Heart left ventricle (tissue), 16 donors: ENCODE results near the gene MTURN. TPM values are rescaled to one million over a fixed set of nuclear protein-coding genes. Genes with fewer than 3 reads are reported as not detected.

Experiments used
- ATAC-seq, 4 donors: fragments of 200-7000 bp; cut with Tn5 transposase; one replicate each; pipeline ENCODE4 v1.9.1; 2020 to 2022; ENCODE audit warnings: moderate library complexity in 4 of 4, mild to moderate bottlenecking in 3 of 4, moderate number of reproducible peaks in 1 of 4
- DNase-seq, 5 donors: peaks; one replicate each; pipeline ENCODE4 v3.0.0-alpha.2; 2020
- H3K27ac ChIP-seq, 12 donors: fragments of 200-600 bp; sonication (generic) in 4 of 12; one replicate each; pipeline versions ENCODE4 v1.5.0 to v1.8.0; 2016 to 2022; ENCODE audit warnings: mild to moderate bottlenecking in 2 of 12
- H3K27me3 ChIP-seq, 9 donors: fragments of 200-600 bp; sonication (generic) in 2 of 9; one replicate each; pipeline versions ENCODE4 v1.5.1 to v1.8.0; 2016 to 2022; ENCODE audit warnings: mild to moderate bottlenecking in 3 of 9
- H3K36me3 ChIP-seq, 9 donors: fragments of 200-600 bp; sonication (generic) in 2 of 9; one replicate each; pipeline versions ENCODE4 v1.5.0 to v1.8.0; 2018 to 2022; ENCODE audit warnings: mild to moderate bottlenecking in 2 of 9
- H3K4me1 ChIP-seq, 12 donors: fragments of 200-600 bp; sonication (generic) in 4 of 12; one replicate each; pipeline versions ENCODE4 v1.5.0 to v1.8.0; 2016 to 2022; ENCODE audit warnings: mild to moderate bottlenecking in 3 of 12
- H3K4me3 ChIP-seq, 12 donors: fragments of 200-600 bp; sonication (generic) in 4 of 12; one replicate each; pipeline versions ENCODE4 v1.5.0 to v1.8.0; 2017 to 2022; ENCODE audit warnings: mild to moderate bottlenecking in 9 of 12, moderate library complexity in 4 of 12
- H3K9me3 ChIP-seq, 12 donors: fragments of 200-600 bp; sonication (generic) in 4 of 12; one replicate each; pipeline versions ENCODE4 v1.5.0 to v1.8.0; 2016 to 2022; ENCODE audit warnings: mild to moderate bottlenecking in 1 of 12
- CTCF ChIP-seq, 12 donors: fragments of 200-600 bp; sonication (generic) in 4 of 12; IDR thresholded peaks; one replicate each; pipeline versions ENCODE4 v1.5.0 to v1.8.0; 2018 to 2022; ENCODE audit warnings: antibody characterized with exemption in 12 of 12, mild to moderate bottlenecking in 5 of 12
- POLR2A ChIP-seq, 2 donors: fragments of 450-650 bp; IDR thresholded peaks; one replicate each; pipeline ENCODE4 v1.6.1; 2017; ENCODE audit warnings: antibody characterized with exemption in 2 of 2, mild to moderate bottlenecking in 2 of 2, moderate library complexity in 2 of 2
- WGBS, 4 donors: extraction: QIAGEN DNeasy Blood & Tissue Kit in 2 of 4; methylation state at CpG; one replicate each; pipeline versions ENCODE4 v1.1.5 to v1.1.7; 2013 to 2018; 5-methylcytosine and 5-hydroxymethylcytosine counted together
- intact Hi-C, 10 donors: fragments of 100-400 bp; cut with DNase I; formaldehyde crosslinking; loops; one replicate each; pipeline versions ENCODE4 v1.11.1 to v1.14.2; 2022
- polyA plus RNA-seq, 2 donors: library from polyadenylated mRNA; stranded (reverse); fragments of 200-250 nt; gene quantifications; one replicate each; pipeline ENCODE4 v1.2.3, GENCODE V29; 2013
- total RNA-seq, 9 donors: library from RNA; depleted of rRNA in 2 of 9; stranded (reverse); fragments of >200 nt in 2 of 9; fragmentation: NEBNext Ultra II Directional in 3 of 9; extraction: Animal tissue kit (Norgen Biotek cat#: 25700) in 3 of 9; gene quantifications; one replicate each; pipeline versions ENCODE4 v1.1.0 to v1.2.4, GENCODE V29; 2016 to 2023
- donor health status: ischemic (EF 13 %, LVEDD 7.1; RV severe dilation, severe dysfunction).
- donor health status: healthy with polysubstance abuse.
- donor health status: DM: no; HTN: yes; CAD: no.
- donor health status: DM: no; HTN: no; CAD: no.
- donor health status: ischemic (EF 25% LVEDD 6.9; RV normal size, moderate dysfunction).
- donor health status: ischemic (EF 25% LVEDD 5.7; RV mildly dilated, moderate dysfunction).
- donor health status: healthy.
- donor health status: DM: yes; HTN: yes; CAD: no.
- donor health status: ischemic (EF 35%, LVEDD 5.7; RV mildly dilated, moderate dysfunction).
- donor health status: nonischemic (EF 11% LVEDD 7.7; RV severe dilation, severe dysfunction).
- donor health status: DM: yes; HTN: yes; CAD: no.
- donor health status: PGD.
- donor health status: ischemic (EF 29% LVEDD 5.4; RV normal size, mild dysfunction).
- donor health status: nonischemic (EF 23%, LVEDD 6.1; RV moderate dilation, normal function).

Gene MTURN
- total and polyA plus RNA-seq, 11 donors, result 7.7 to 45.2 (median 21.3) TPM

- H3K9me3 ChIP-seq, result no peaks in the 10 kb centered on the region
- peak in 1 of 4 donors; percentile 30 for ATAC-seq
- intact Hi-C loops, result loop anchor here in 1 of 10 donors (10.0 kb wide), 1 partner anchor 409 kb away; no protein-coding TSS in a partner anchor
- no peak overlapping the region for H3K4me3 ChIP-seq
- H3K27me3 ChIP-seq, result no peaks in the 10 kb centered on the region
- TF ChIP-seq POLR2A (IDR thresholded peaks at IDR 0.05), result no peak
- WGBS, 4 donors, result 58 to 84% (median 68%) methylated on average over 8 of the region's 8 CpGs
- DNase-seq, result no peak
- H3K27ac ChIP-seq, result no peak overlapping the region
- peaks cover 0 to 85% (median 17%) of the 10 kb centered on the region in 9 donors for H3K36me3 ChIP-seq
- peaks cover 0 to 17% (median 0%) of the 10 kb centered on the region in 12 donors for H3K4me1 ChIP-seq
Observed at GRCh38 chr7:30155481-30155880, 20.7 kb downstream of the MTURN start.

- WGBS, 4 donors, result 86 to 96% (median 94%) methylated on average over 9 of the region's 9 CpGs
- Histone ChIP-seq H3K27ac (no peak overlapping the region), H3K36me3 (peaks cover 0 to 70% (median 8%) of the 10 kb centered on the region in 9 donors), H3K4me3 (no peak overlapping the region), H3K9me3 (no peaks in the 10 kb centered on the region), H3K27me3 (no peaks in the 10 kb centered on the region), H3K4me1 (peaks cover 0 to 22% (median 0%) of the 10 kb centered on the region in 12 donors)
- intact Hi-C loops, result loop anchor here in 1 of 10 donors (10.0 kb wide), 1 partner anchor 408 kb away; no protein-coding TSS in a partner anchor
- ATAC-seq (no peak), DNase-seq (no peak)
- no peak for TF ChIP-seq CTCF (IDR thresholded peaks at IDR 0.05)
- no peak for TF ChIP-seq POLR2A (IDR thresholded peaks at IDR 0.05)
Observed at GRCh38 chr7:30157204-30157603, 22.4 kb downstream of the MTURN start.

- H3K27me3 ChIP-seq, result no peaks in the 10 kb centered on the region
- WGBS, 4 donors, result 82 to 93% (median 90%) methylated on average over 4 of the region's 4 CpGs
- ATAC-seq, result no peak
- TF ChIP-seq POLR2A (IDR thresholded peaks at IDR 0.05) (no peak), CTCF (IDR thresholded peaks at IDR 0.05) (no peak)
- DNase-seq, result no peak
- intact Hi-C loops, result loop anchor here in 1 of 10 donors (10.0 kb wide), 1 partner anchor 406 kb away; no protein-coding TSS in a partner anchor
- peaks cover 0 to 56% (median 3%) of the 10 kb centered on the region in 9 donors for H3K36me3 ChIP-seq
- H3K27ac ChIP-seq, result peak overlapping the region in 1 of 12 donors; percentile 12
- peaks cover 0 to 42% (median 11%) of the 10 kb centered on the region in 12 donors for H3K4me1 ChIP-seq
- H3K4me3 ChIP-seq, result no peak overlapping the region
- no peaks in the 10 kb centered on the region for H3K9me3 ChIP-seq
Observed at GRCh38 chr7:30159163-30159562, 24.4 kb downstream of the MTURN start.

GRCh38 chr7:30159698-30160143 is 24.9 kb downstream of the MTURN start:
- Histone ChIP-seq H3K27me3 (no peaks in the 10 kb centered on the region), H3K4me1 (peaks cover 0 to 47% (median 14%) of the 10 kb centered on the region in 12 donors), H3K36me3 (peaks cover 0 to 50% (median 3%) of the 10 kb centered on the region in 9 donors), H3K4me3 (no peak overlapping the region), H3K9me3 (no peaks in the 10 kb centered on the region), H3K27ac (peak overlapping the region in 1 of 12 donors; percentile 12)
- 59 to 72% (median 66%) methylated on average over 6 of the region's 6 CpGs for WGBS, 4 donors
- intact Hi-C loops, result loop anchor here in 8 of 10 donors (5.0 to 10.0 kb wide), 7 partner anchors 115 to 405 kb away; partner anchors contain the start of gene GGCT (in 1 of the 8)
- ATAC-seq (peak; percentile 7 to 63 (median 52)), DNase-seq (peak in 3 of 5 donors; percentile 48 to 64 (median 60))
- no peak for TF ChIP-seq POLR2A (IDR thresholded peaks at IDR 0.05)
- peak in 2 of 12 donors; percentile 8 for TF ChIP-seq CTCF (IDR thresholded peaks at IDR 0.05)
